T1000 (cell line): Measurements from ENCODE around the gene MICB.
"Not testable (repeated sequence)": the region's sequence is repeated elsewhere in the genome, so short reads cannot be mapped to it uniquely, and the experiment has no call there.

Experiments used
- DNase-seq: peaks from one replicate; lab custom pipeline; 2025; ENCODE audit warnings: mixed read lengths; lab: John Stamatoyannopoulos, UW

The MICB gene

GRCh38 chr6:31497531-31498476 lies at the start of gene MICB:
Gene MICB, plus strand, starts transcription at chr6:31498145. Its CDS starts 49 bp downstream, at chr6:31498194.
- DNase-seq, result peak; percentile 54

GRCh38 chr6:31450751-31451150 lies 47.2 kb upstream of the MICB start:
- no peak for DNase-seq

GRCh38 chr6:31452859-31453258 lies 45.1 kb upstream of the MICB start:
- DNase-seq, result no peak

- no peak for DNase-seq
Observed at GRCh38 chr6:31453259-31453658, 44.7 kb upstream of the MICB start.

- not testable (repeated sequence) for DNase-seq
Observed at GRCh38 chr6:31459864-31460263, 38.1 kb upstream of the MICB start.

- DNase-seq, result no peak
Observed at GRCh38 chr6:31460361-31461025, 37.5 kb upstream of the MICB start.

- no peak for DNase-seq
Observed at GRCh38 chr6:31462026-31462963, 35.6 kb upstream of the MICB start.

GRCh38 chr6:31462964-31463870 lies 34.7 kb upstream of the MICB start:
- DNase-seq, result no peak

- DNase-seq, result no peak
Observed at GRCh38 chr6:31464252-31465184, 33.4 kb upstream of the MICB start.

GRCh38 chr6:31465185-31465536 lies 32.8 kb upstream of the MICB start:
- no peak for DNase-seq

- DNase-seq, result no peak
Observed at GRCh38 chr6:31465718-31466117, 32.2 kb upstream of the MICB start.

GRCh38 chr6:31466466-31466865 lies 31.5 kb upstream of the MICB start:
- DNase-seq, result no peak

- no peak for DNase-seq
Observed at GRCh38 chr6:31467151-31467550, 30.8 kb upstream of the MICB start.

GRCh38 chr6:31468311-31468710 lies 29.6 kb upstream of the MICB start:
- no peak for DNase-seq

GRCh38 chr6:31470801-31471200 lies 27.1 kb upstream of the MICB start:
- DNase-seq, result no peak

GRCh38 chr6:31471711-31472110 lies 26.2 kb upstream of the MICB start:
- DNase-seq, result no peak

GRCh38 chr6:31472259-31472658 lies 25.7 kb upstream of the MICB start:
- no peak for DNase-seq

GRCh38 chr6:31473244-31473643 lies 24.7 kb upstream of the MICB start:
- DNase-seq, result no peak

- no peak for DNase-seq
Observed at GRCh38 chr6:31473780-31474761, 23.9 kb upstream of the MICB start.
